Activated CD8-positive, alpha-beta memory T cell treated with anti-CD3 and anti-CD28 coated beads, Interleukin-2, amount 50 U/mL, for 48 hours (primary cell): ENCODE results near the gene LRRC36.

Source experiments
- DNase-seq: peaks from one replicate; pipeline ENCODE4 v3.0.0-alpha.2; 2020

Gene LRRC36

DNA sequence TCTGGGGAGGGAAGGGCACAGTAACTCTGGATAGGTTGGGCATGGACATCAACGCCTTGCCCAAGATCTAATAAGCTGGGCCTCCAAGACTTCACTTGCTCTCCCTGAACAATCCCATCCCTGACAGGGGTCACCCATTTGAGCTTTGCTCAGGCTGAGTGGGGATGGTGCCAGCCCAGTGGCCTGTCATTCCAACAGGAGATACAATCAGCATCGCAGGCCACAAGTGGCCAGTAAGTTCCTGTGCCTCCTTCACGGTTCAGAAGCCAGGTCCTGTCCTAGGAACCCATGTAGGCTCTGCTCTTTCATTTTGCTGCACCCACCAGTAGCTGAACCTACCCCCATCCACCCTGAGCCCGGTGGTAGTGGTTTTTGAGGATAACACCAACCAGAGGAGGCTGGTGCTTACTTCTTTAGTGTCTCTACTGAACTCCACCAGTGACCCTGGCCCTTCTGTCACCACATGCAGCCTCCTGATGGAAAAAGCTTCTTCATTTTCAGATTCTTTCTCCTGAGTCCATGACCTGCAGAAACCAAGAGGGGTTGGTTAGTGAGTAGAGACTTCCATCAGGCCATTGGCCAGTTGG lies 32.4 kb upstream of the LRRC36 start:
- DNase-seq: no peak

DNA sequence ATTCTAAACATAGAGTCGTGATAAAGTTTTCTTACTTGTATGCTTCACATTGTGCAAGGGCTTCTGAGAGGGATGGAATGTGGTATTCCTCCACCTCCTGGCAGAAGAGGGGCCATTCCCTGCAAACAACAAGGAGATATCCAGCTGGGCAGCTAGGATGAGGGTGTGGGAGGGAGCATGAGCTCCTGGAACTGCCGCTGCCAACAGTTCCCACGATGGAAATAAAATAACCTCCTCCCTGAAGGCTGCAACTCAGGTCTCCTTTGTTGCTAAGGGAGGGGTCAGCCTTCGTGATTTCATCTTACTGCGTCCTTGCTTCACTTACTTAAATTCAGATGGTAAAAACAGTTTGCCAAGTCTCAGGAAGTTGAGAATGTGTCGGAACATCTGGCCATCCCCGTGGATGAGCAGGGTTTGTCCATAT lies 31.7 kb upstream of the LRRC36 start:
- DNase-seq: no peak

DNA sequence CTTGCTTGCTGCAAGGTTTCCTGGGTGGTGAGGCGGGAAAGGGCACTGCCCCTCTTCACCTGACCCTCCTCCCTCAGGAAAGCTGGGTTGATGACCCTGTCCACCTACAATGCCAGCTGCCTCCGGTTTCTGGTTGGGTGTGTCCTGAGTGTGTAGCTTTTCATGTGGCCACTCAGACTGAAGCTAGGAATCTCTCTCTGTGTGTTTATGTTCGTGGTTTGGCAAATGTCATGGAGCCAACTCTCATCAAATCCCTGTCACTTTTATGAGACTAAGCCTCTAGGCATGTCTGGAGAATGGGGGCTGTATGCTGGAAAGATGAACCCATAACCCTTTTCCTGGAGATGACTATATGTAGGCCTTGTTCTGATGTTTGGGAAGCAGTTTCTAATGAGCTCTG lies 30.2 kb upstream of the LRRC36 start:
- DNase-seq: no peak

DNA sequence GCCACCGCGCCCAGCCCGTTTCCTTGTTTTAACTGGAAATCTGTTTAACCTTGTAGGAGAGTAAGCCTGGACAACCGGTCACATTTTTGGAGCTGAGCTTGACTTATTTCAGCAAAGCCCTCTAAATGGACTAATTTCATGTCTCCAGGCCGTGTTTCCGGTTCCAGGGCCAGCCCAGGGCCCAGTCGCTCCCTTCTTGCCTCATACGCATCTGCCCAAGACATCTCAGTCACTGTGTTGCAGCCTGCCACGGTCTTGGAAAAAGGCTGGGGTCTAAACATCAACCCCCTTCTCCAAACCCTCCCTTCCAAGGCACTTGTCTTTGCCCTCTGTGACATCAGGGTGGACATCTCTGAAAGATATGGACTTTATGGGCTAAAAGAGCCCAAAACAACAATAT lies 28.3 kb upstream of the LRRC36 start:
- DNase-seq: no peak

DNA sequence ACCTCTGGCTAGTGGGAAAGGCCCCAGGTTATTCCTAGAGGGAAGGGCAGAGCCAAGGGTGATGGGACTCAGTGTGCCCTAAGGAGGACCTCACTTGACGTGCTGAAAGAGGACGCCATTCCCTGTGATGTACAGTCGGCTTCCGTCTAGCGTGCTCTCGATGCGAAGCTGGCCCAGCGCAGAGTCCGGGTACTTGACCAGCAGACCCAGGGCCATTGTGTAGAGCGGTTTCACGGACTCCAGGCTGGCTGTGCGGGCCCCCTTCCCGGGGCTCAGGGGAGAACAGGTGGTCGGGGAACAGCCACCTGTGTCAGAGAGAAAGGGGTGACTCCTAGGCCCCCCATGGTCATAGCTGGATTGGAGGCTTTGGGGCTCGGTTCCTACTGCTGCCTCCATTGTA lies 27.3 kb upstream of the LRRC36 start:
- DNase-seq: no peak

DNA sequence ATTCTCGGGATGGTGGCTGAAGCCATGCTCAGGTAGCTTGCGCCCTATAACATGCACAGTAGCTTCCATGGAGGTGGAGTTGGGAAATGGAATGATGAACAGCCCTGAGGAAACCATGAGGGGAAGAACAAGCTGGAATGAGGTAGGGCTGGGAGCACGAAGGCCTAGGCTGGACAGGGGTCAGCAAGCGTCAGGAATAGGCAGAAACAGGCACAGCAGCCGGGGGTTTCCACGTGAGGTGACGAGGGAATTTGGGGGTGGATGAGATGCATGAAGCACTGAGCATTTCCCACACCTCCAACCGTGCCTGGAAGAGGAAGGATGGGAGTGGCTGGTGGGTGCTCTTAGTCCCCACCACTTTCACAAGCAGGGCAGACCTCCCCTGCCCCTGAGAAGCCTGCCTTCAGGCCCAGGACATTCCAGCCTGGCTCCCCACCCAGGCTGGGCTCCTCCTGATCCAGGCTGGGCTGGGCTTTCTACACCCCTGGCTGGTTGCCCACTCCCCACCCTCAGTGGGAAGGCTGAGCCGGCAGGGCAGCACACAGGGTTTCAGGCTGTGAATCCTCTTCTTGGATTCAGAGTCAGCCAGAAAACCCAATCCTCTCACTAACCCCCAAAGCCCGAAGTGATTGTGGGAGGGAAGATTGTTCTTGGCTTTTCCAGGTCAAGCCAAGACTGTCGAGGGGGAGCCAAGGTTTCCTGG lies 25.4 kb upstream of the LRRC36 start:
- no peak for DNase-seq

DNA sequence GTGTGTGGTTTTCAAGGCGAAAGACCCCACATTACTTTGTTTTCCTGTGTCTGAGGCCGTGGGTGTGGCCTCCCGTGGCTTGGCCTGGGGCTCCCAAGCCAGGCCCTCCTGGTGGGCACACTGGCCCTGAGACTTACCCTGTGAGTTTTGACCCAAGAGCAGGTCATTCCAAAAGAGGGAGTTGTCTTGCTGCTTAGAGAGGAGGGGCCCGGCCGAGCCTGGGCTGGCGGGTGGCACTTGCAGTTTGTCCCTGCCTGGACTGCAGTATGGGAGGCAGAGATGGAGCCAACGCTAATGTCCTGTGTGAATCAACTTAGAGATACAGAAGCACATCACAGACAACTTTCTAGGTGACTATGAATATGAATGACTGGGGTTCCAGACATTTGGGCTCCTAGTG lies 24.5 kb upstream of the LRRC36 start:
- DNase-seq: no peak

DNA sequence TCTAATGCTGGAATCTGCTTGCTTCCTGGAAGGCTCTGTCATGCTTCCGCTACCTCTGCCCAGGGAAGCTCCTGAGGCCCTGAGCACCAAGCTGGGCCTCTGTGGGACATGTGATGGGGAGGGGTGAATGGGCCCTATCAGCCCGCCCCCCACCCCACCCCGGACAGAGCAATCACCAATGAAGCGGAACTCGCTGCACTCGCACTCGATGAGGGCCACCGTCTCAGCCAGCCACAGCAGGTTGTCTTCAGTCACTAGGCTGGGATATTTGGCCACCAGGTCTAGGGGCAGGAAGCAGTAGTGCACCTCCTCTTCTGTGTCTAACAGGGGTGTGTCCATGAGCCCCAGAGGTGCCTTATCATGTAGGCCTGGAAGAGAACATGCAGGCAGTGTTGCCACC lies 23.6 kb upstream of the LRRC36 start:
- DNase-seq: no peak

DNA sequence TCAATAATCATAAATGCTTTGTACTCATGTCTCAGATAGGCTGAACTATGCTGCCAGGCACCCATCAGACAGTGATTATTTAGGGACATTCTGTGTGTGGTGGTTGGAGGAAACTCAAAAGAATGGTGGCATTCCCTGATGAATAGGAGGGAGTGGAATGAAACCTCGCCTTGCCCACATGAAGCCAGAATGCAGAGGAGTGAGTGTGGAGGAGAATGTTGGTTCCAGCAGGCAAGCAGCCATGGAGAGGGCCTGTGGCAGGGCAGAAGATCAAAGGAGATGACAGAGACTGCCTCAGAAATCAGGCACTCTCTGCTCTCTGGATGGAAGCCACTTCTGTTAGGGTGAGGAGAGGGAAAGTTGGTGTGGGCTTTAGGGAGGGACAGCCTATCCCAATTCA lies 22.6 kb upstream of the LRRC36 start:
- no peak for DNase-seq

DNA sequence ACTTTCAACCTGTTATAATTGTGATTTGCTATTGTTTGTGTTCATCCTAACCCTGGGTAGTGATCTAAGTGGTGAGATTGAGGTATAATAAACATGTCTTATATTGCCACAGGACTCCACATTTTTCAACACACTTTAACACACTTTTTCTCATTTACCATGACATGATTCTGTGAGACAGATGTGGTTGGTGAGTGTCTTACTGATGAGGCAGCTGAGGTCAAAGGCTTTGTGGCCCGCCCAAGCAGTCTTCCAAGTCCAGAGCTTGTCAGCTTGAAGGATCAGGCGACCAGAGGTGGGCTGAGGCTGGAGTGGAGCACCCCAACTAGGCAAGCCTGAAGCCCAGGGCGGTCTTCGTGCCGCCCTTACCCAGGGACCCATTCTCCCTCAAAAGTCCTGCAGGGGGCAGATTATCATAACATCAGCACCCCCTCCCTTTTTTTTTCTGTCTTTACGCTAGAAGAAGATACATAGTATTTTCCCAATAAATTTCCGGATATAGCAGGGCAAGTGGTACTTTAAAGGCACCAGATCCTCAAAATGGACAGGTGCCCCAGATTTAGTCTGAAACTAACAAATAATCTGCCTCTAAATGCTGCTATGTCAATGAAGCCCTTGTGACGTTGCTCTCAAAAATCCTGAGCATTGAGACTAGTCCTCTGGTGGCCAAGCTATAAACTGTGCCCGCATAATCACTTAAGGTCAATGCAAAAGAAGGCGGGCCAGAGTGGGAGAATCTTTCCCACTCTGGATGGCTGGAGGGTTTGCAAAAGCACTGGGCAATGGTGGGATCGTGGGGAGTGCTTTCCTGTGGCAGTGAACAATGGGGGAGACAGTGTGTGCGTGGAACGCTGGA lies 21.2 kb upstream of the LRRC36 start:
- DNase-seq: no peak

DNA sequence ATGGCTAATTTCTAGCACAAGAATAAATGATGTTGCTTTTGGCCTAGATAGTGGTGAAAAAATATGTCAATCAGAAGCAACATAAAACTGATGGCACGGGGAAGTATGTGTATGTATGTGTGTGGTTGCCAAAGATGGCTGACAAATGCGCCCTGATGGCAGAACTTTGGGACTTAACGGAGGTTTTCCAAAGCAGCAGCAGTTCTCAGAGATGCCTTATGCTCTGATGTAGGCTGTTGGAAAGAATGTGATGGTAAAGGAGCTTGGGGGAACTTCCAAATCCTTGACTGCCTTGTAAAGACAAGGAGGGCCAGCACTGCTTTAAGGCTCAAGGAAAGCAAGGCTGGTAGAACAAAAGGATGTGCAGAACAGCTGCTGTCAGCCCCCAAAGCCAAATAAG lies 16.1 kb upstream of the LRRC36 start:
- no peak for DNase-seq

DNA sequence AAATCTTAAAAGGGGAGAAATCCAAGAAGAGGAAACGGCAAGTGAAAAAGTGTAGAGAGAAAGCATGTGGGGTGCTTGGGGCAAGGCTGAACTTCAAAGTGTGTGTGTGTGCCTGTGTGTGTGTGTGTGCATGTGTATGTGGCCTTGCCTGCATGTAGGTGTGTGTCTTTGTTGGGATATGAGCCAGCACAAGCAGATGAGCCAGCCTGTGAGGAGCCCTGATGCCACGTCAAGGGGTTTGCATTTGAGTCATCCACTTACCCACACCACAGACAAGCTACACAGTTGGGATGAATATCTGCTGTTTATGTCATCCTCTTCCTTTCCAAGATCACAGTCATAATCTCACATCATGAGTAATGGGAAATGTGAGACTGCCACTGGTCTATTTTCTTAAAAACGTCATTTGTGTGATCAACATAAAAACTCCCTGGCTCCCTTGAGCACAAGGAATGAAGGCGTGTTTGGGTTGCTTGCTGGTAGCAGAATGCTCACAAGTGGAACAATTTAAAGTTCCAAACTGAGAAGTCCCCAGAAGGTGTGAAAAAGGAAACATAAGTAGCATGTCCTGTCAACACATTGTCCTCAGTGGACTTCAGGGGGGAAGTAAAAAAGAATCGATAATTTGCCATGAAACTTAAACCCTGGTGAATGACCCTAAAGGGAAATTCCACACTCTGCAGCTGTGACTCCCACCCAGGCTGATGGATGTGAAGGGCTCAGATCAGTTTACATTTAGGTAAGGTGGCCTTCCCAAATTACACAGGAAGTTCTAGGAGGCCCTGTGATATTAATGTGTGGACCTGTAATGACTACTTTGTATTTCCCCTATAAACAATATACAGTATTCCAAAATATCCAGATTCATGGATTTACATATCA lies 14.8 kb upstream of the LRRC36 start:
- peak; percentile 86 for DNase-seq

DNA sequence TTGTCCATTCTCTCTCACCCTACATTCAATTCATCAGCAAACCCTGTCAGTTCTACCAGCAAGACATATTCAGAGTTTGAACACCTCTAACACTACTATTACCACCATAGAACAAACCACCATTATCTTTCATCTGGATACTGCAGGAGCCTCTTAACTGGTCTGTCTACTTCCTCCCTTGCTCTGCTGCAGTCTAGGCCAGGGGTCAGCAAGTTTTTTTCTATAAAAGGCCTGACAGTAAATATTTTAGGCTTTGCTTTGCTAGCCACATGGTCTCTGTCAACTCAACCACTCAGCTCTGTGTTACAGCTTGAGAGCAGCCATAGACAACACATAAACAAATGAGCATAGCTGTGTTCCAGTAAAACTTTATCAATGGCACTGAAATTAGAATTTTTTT lies 13.9 kb upstream of the LRRC36 start:
- no peak for DNase-seq

DNA sequence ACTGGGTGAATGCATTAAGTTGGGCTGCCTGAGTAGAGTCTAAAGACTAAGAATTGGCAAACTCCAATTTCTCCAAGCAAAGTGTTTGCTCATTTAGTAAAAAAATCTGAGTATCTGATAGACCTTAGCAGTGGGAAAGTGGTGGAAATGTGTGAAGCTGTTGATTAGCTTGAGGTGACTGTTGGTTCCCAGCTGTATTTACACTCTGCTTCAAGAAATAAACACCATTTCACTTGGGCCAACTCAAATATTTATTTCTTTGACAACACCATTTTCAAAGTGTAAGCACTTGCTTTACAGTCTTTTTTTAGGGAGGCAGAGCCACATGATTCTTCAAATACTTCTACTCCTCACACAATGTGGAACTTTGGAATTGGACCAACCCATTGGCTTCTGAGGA lies 8.8 kb upstream of the LRRC36 start:
- no peak for DNase-seq

DNA sequence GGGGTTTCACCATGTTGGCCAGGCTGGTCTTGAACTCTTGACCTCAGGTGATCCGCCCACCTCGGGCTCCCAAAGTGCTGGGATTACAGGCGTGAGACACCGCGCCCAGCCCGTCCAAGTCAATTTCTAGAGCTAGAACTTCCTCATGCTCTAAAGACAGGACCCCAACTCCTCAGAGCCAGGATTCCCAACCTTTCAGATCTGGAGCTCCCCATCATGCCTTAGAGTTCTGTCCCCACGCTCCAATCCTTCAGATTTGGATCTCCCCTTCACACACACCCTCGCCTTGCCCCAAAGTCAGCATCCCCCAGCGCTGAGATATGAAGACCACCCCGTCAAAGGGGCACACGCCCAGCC lies 522 bp upstream of the LRRC36 start:
- DNase-seq: peak; percentile 52

DNA sequence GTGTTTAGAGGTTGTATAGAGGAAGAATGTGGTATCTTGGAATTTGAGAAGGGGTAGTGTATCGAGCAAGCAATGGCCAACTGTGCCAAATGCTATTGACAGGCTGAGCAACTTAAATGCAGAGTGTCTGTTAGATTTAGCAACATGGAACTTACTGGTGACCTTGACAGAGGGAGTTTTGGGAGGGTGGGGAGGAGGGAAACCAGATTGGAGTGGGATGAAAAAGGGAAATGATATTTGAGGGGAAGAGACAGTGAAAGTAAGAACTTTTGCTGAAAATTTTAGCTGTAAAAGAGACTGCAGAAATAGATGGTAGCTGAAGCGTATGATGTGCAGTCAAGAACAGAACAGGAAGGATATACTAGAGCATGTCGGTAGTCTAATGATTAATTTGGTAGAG lies 1.1 kb downstream of the LRRC36 start:
- DNase-seq: no peak

DNA sequence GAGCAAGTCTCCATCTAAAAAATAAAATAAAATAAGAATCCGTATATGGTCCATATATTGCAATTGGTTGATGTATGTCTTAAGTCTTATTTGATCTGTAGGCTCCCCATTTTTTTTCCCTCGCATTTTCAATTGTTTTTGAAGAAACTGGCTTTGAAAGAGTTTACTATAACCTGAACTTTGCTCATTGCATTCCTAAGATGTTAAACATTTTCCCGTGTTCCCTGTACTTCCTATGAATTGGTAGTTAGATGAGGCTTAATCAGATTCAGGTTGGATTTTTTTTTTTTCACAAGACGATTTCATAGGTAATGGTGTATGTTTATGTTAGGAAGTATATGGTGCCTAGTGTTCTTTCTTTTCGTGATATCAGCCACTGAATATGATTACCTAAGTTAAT lies 3.3 kb downstream of the LRRC36 start:
- no peak for DNase-seq

DNA sequence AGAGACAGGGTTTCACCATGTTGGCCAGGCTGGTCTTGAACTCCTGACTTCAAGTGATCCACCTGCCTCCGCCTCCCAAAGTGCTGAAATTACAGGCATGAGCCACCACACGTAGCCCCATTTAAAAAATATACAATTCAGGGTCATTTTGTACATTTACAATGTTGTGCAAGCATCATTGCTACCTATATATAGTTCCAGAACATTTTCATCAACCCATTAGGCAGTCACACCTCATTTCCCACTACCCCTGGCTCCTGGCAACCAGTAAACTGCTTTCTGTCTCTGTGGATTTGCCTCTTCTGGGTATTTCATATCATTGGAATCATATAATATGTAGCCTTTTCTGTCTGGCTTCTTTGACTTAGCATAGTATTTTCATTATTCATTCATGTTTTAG lies 6.7 kb downstream of the LRRC36 start:
- no peak for DNase-seq

DNA sequence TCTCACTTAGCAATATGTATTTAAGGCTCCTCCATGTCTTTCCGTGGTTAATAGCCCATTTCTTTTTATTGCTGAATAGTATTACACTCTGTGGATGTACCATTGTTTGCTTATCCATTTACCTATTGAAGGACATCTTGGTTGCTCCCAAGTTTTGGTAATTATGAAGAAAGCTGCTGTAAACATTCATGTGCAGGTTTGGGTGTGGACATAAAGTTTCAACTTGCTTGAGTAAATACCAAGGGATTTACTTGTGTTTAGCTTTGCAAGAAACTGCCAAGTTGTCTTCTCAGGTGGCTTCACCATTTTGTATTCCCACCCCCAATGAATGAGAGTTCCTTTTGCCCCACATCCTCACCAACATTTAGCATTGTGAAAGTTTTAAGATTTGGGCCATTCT lies 9.5 kb downstream of the LRRC36 start:
- DNase-seq: no peak

DNA sequence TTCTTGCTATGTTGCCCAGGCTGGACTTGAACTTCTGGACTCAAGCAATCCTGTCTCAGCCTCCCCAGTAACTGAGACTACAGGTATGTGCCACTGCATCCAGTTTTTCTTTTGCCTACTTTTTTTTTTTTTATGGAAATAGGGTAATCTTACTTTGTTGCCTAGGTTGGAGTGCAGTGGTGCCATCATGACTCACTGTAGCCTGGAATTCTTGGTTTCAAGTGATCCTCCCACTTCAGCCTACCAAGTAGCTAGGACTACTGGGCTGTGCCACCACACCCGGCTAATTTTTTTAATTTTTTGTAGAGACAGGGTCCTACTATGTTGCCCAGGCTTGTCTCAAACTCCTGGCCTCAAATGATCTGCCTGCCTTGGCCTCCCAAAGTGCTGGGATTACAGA lies 10.0 kb downstream of the LRRC36 start:
- DNase-seq: no peak

DNA sequence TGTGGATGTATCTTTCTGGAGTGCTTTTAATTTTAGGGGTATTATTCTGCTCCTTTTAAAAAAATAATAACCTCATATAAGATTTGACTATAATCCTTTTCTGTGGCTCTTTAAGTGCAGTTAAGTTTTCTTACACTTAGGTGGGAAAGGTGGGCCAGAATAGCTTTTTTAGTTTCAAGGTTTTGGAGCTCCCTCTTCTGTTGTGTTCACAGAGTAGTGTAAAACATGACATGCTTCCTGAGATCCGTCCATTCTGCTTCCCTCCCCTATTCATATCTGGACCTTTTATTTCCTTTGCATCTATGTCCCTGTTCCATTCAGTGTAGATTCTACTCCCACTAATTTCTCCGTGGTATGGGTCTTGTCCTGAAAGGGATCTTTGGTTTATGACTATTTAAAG lies 12.8 kb downstream of the LRRC36 start:
- DNase-seq: no peak

DNA sequence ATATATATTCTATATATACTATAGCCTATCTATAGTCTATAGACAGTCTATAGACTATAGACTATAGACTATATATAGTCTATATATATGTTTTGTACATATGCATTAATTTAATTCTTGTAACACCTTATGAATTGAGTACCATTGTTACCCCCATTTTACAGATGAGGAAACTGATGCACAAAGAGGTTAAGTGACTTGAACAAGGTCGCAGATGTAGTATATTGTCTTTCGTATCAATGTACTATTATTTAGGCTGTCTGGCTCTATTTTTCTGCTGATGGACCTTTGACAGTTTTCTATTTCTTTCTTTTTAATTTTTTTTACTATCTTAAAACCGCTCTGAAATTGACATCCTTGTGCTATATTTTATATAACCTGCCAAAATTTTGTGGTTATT lies 14.6 kb downstream of the LRRC36 start:
- DNase-seq: no peak

DNA sequence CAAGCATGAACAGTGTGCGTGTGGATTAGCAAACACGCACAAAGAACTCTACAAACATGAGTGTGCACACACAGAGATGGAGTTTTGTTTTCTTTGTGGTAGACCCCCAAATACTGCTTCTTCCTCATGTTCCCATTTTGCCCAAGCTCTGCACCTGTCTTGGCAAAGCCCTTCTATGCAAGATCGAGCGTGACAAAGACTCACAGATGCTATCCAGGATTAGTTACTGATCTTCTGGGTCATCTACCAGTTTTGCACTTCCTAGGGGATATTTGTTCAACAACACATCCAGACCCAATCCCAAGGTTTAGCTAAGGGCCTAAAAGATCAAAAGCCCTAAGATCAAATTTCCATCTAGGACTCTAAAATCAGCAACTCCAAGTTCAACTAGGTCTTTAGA lies 16.0 kb downstream of the LRRC36 start:
- no peak for DNase-seq
